A673 (cell line): ENCODE measurements around the gene MEIOC. TPM values are rescaled to one million over a fixed set of nuclear protein-coding genes. Genes with fewer than 3 reads are reported as not detected.

Experiments
- BruUV-seq: library from RNA; stranded (reverse); fragments of 400-500 nt; replicated peaks from 2 replicates; lab custom pipeline; 2021; lab: Mats Ljungman, UMichigan
- CTCF ChIA-PET: fragments of 300-600 bp; sonication (Branson Sonifier 250); formaldehyde crosslinking; loops from one replicate; lab custom pipeline; 2022; ENCODE audit warnings: antibody characterized with exemption; lab: Charles Lee
- POLR2A ChIA-PET: fragments of 300-600 bp; sonication (Branson Sonifier 250); formaldehyde crosslinking; loops from one replicate; lab custom pipeline; 2022; ENCODE audit warnings: antibody characterized with exemption; ENCODE audit not compliant: low non-redundant PET; lab: Charles Lee
- DNase-seq: peaks from one replicate; pipeline ENCODE4 v3.0.0-alpha.2; 2015; ENCODE audit warnings: low spot score
- H3K27ac ChIP-seq: fragments of 200-600 bp; sonication (generic); 2 replicates; pipeline ENCODE4 v1.5.1; 2016; ENCODE audit warnings: mixed run types, low read depth, mild to moderate bottlenecking, mixed read lengths, antibody characterized with exemption, low read length; ENCODE audit not compliant: poor library complexity, severe bottlenecking
- H3K27me3 ChIP-seq: fragments of 200-600 bp; sonication (generic); replicated peaks from 2 replicates; pipeline ENCODE4 v1.6.1; 2017; ENCODE audit warnings: mixed run types, low read depth, mild to moderate bottlenecking, mixed read lengths, antibody characterized with exemption, low read length; ENCODE audit not compliant: insufficient read depth, poor library complexity
- H3K36me3 ChIP-seq: fragments of 200-600 bp; sonication (generic); 2 replicates; pipeline ENCODE4 v1.6.1; 2016; ENCODE audit warnings: mixed run types, mild to moderate bottlenecking, mixed read lengths, antibody characterized with exemption, low read length; ENCODE audit not compliant: insufficient read depth, poor library complexity, severe bottlenecking
- H3K4me1 ChIP-seq: fragments of 200-600 bp; sonication (generic); 2 replicates; pipeline ENCODE4 v1.6.1; 2017; ENCODE audit warnings: mixed run types, mild to moderate bottlenecking, mixed read lengths, antibody characterized with exemption, low read length; ENCODE audit not compliant: insufficient read depth, poor library complexity, severe bottlenecking
- H3K4me3 ChIP-seq: fragments of 200-600 bp; sonication (generic); 2 replicates; pipeline ENCODE4 v1.5.1; 2016; ENCODE audit warnings: low read depth, mixed run types, mild to moderate bottlenecking, mixed read lengths, low read length; ENCODE audit not compliant: poor library complexity, severe bottlenecking
- H3K9me3 ChIP-seq: fragments of 200-600 bp; sonication (generic); 2 replicates; pipeline ENCODE4 v1.6.1; 2016; ENCODE audit warnings: mixed run types, low read depth, mild to moderate bottlenecking, mixed read lengths, antibody characterized with exemption, low read length; ENCODE audit not compliant: poor library complexity, severe bottlenecking
- EZH2 ChIP-seq: fragments of 200-600 bp; sonication (generic); IDR thresholded peaks from 2 replicates; pipeline ENCODE4 v1.6.1; 2017; ENCODE audit warnings: borderline replicate concordance, low read depth, mild to moderate bottlenecking, mixed read lengths, antibody characterized with exemption, low read length; ENCODE audit not compliant: poor library complexity, severe bottlenecking
- intact Hi-C: fragments of 100-400 bp; cut with micrococcal nuclease; formaldehyde crosslinking; loops from one replicate; pipeline ENCODE4 v1.10.0; 2022; ENCODE audit not compliant: unreplicated experiment
- total RNA-seq: library from RNA; stranded (reverse); gene quantifications from 2 replicates; pipeline ENCODE4 v1.2.3, GENCODE V29; 2021
- TF ChIP-seq, protein P1 (sequence below): fragments of 300-800, 200-600 bp; sonication (generic); conservative IDR thresholded peaks from 2 replicates; pipeline ENCODE4 v1.5.1; 2017; ENCODE audit warnings: low read depth, mild to moderate bottlenecking, antibody characterized with exemption, low read length, moderate library complexity, mixed read lengths

The MEIOC gene
- total RNA-seq, 1 experiment from 2014 or later = not detected

DNA sequence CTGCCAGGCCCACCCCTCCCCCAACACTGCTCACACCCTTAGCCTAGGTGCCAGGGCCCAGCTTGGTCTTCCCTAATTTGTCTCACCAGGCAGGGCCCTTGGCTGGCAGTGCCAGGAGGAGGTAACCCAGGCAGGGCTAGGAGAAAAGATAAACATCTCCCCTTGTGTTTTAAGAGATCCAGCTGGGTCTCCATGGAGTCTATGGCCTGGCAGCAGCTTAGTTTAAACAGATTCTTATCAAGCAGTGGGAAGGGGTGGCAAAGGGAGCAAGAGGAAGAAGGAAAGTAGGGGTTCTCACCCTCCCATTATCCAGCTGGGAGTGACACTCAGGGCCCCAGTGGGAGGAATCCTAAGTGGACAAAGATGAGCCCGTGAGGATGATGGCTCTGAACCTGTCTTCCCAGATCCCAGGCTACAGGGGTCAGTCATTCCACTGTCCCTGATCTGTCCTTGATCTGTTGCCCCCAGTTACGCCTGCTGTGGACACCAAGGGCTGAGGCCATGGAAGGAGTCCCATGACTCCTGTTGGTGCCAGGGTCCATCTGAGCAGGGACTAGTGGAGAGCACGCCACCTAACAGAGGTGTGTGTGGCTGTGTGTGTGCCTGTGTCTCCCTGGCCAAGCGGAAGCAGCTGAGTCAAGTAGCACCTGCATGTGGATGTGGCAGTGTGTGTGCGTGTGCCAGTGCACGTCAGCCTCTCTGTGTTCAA is 47.4 kb upstream of the MEIOC start:
- ChIA-PET POLR2A (no interaction called here), CTCF (no interaction called here)
- no peak overlapping the region for H3K27ac ChIP-seq
- no peak overlapping the region for H3K4me3 ChIP-seq
- no peaks in the 10 kb centered on the region for H3K27me3 ChIP-seq
- H3K4me1 ChIP-seq = no peaks in the 10 kb centered on the region
- no peak for DNase-seq
- intact Hi-C loops = no loop called here
- no peak for TF ChIP-seq EZH2
- TF ChIP-seq, protein P1, sequence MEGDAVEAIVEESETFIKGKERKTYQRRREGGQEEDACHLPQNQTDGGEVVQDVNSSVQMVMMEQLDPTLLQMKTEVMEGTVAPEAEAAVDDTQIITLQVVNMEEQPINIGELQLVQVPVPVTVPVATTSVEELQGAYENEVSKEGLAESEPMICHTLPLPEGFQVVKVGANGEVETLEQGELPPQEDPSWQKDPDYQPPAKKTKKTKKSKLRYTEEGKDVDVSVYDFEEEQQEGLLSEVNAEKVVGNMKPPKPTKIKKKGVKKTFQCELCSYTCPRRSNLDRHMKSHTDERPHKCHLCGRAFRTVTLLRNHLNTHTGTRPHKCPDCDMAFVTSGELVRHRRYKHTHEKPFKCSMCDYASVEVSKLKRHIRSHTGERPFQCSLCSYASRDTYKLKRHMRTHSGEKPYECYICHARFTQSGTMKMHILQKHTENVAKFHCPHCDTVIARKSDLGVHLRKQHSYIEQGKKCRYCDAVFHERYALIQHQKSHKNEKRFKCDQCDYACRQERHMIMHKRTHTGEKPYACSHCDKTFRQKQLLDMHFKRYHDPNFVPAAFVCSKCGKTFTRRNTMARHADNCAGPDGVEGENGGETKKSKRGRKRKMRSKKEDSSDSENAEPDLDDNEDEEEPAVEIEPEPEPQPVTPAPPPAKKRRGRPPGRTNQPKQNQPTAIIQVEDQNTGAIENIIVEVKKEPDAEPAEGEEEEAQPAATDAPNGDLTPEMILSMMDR = no peak
- no peaks in the 10 kb centered on the region for H3K9me3 ChIP-seq
- no peaks in the 10 kb centered on the region for H3K36me3 ChIP-seq
- no TSS peak for BruUV-seq

DNA sequence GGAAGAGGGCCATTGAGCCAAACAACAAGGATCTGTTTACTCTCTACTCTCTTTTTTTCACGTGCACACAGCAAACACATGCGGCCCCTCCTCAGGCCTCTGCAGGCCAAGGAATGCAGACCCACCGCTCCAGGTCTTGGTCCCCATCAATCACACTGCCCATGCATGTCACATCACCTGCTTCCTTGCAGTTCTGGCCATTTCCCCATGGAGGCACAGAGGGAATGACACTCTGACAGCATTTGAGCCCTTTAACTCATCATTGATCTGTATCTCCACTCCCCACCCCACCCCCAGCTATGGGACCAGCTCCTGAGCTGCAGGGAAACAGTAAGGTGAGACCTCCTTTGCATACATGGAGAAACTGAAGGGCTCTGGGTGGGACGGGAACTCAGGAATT is 45.9 kb upstream of the MEIOC start:
- no peaks in the 10 kb centered on the region for H3K9me3 ChIP-seq
- H3K27ac ChIP-seq = no peak overlapping the region
- ChIA-PET POLR2A (no interaction called here), CTCF (no interaction called here)
- no peaks in the 10 kb centered on the region for H3K36me3 ChIP-seq
- no peak for DNase-seq
- H3K4me1 ChIP-seq = no peaks in the 10 kb centered on the region
- TF ChIP-seq EZH2 = no peak
- TF ChIP-seq, protein P1 = no peak
- H3K27me3 ChIP-seq = no peaks in the 10 kb centered on the region
- BruUV-seq = no TSS peak
- intact Hi-C loops = no loop called here
- H3K4me3 ChIP-seq = no peak overlapping the region

DNA sequence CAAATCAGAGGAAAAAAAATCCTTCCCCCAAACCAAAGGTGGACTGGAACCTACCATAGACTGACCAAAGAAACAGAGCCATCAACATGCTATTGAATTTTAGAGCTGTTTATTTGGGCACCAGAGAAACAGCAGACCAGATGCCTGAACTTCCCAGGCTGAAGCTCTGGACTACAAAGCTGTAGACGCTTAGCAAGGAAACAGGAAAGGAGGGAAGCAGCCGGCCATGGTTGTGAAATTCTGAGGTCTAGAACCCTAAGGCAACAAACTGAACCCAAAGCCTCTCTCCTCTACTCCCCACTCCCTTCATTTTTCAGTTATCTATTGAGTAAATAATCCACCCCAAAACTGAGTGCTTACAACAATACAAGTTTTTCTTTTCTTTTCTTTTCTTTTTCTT is 45.4 kb upstream of the MEIOC start:
- intact Hi-C loops = no loop called here
- DNase-seq = no peak
- Histone ChIP-seq H3K27me3 (no peaks in the 10 kb centered on the region), H3K4me3 (no peak overlapping the region), H3K27ac (no peak overlapping the region), H3K36me3 (no peaks in the 10 kb centered on the region), H3K4me1 (no peaks in the 10 kb centered on the region), H3K9me3 (no peaks in the 10 kb centered on the region)
- no peak for TF ChIP-seq EZH2
- TF ChIP-seq, protein P1 = no peak
- ChIA-PET POLR2A (no interaction called here), CTCF (no interaction called here)
- BruUV-seq = no TSS peak
